Measurements from ENCODE around the gene PRDM16.

DNA sequence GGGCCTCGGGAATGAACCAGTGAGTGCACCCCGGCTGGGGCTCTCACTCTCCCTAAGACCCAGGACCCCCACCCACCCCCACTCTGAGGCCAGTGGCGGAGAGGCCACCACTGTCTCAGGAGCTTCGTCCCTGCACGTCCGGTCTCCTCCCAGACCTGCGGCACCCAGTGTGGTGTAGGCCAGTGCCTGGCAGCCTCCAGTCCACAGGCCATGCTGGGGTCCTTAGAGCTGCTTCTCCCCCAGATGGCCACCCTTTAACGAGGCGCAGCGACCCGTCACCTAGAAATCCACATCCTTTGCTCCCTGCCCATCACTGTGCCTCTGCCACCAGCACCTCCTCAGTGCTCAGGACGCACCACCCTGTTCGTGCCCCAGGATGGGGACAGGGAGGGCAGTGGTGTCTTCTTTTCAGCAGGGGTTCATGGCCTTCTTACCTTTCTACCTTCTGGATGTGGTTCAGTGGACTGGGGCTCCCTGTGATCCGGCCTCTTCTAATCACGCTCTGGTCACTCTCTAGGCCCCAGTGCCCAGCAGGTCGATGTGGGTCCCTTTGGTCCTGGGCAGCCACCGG is 253.5 kb downstream of the PRDM16 start:
- TF ChIP-seq, protein P1, sequence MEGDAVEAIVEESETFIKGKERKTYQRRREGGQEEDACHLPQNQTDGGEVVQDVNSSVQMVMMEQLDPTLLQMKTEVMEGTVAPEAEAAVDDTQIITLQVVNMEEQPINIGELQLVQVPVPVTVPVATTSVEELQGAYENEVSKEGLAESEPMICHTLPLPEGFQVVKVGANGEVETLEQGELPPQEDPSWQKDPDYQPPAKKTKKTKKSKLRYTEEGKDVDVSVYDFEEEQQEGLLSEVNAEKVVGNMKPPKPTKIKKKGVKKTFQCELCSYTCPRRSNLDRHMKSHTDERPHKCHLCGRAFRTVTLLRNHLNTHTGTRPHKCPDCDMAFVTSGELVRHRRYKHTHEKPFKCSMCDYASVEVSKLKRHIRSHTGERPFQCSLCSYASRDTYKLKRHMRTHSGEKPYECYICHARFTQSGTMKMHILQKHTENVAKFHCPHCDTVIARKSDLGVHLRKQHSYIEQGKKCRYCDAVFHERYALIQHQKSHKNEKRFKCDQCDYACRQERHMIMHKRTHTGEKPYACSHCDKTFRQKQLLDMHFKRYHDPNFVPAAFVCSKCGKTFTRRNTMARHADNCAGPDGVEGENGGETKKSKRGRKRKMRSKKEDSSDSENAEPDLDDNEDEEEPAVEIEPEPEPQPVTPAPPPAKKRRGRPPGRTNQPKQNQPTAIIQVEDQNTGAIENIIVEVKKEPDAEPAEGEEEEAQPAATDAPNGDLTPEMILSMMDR (IDR thresholded peaks at IDR 0.05): no peak
- no peak for TF ChIP-seq EZH2 (IDR thresholded peaks at IDR 0.05; ENCODE audit: borderline replicate concordance, insufficient read depth, low read depth, low read length, poor library complexity, severe bottlenecking)
